DOHH2 (cell line): ENCODE data around the gene FBXL13.

Source experiments
- H3F3A ChIP-seq: fragments of 200-600 bp; sonication (generic), shearing (Covaris generic); 2 replicates; pipeline ENCODE4 v1.6.0; 2016; ENCODE audit warnings: antibody characterized with exemption, mild to moderate bottlenecking; ENCODE audit not compliant: control insufficient read depth, insufficient read depth
- H3K27ac ChIP-seq: fragments of 200-600 bp; sonication (generic); 2 replicates; pipeline ENCODE4 v1.5.1; 2014; ENCODE audit warnings: low read depth, mild to moderate bottlenecking, low read length, moderate library complexity
- H3K27me3 ChIP-seq: fragments of 200-600 bp; sonication (generic); 2 replicates; pipeline ENCODE4 v1.6.1; 2014; ENCODE audit warnings: mild to moderate bottlenecking, low read length, mixed read lengths; ENCODE audit not compliant: control insufficient read depth
- H3K36me3 ChIP-seq: fragments of 200-600 bp; sonication (generic); 2 replicates; pipeline ENCODE4 v1.6.1; 2014; ENCODE audit warnings: mild to moderate bottlenecking, low read length, moderate library complexity, mixed read lengths; ENCODE audit not compliant: control insufficient read depth
- H3K4me1 ChIP-seq: fragments of 200-600 bp; sonication (generic); 2 replicates; pipeline ENCODE4 v1.6.1; 2014; ENCODE audit warnings: mild to moderate bottlenecking, low read length, mixed read lengths; ENCODE audit not compliant: control insufficient read depth
- H3K4me2 ChIP-seq: fragments of 200-600 bp; sonication (generic); 2 replicates; pipeline ENCODE4 v1.6.0; 2014; ENCODE audit warnings: mild to moderate bottlenecking, low read length, moderate library complexity
- H3K4me3 ChIP-seq: fragments of 200-600 bp; sonication (generic); 2 replicates; pipeline ENCODE4 v1.5.1; 2014; ENCODE audit warnings: mild to moderate bottlenecking, low read length, mixed read lengths
- H3K79me2 ChIP-seq: fragments of 200-600 bp; sonication (generic); 2 replicates; pipeline ENCODE4 v1.6.1; 2014; ENCODE audit warnings: mild to moderate bottlenecking, low read length, mixed read lengths; ENCODE audit not compliant: control insufficient read depth
- H3K9me2 ChIP-seq: fragments of 200-600 bp; sonication (generic); replicated peaks from 2 replicates; pipeline ENCODE4 v1.6.1; 2014; ENCODE audit warnings: mild to moderate bottlenecking, low read length, mixed read lengths; ENCODE audit not compliant: control insufficient read depth
- H3K9me3 ChIP-seq: fragments of 200-600 bp; sonication (generic); 2 replicates; pipeline ENCODE4 v1.6.1; 2014; ENCODE audit warnings: antibody characterized with exemption, low read length, mixed read lengths; ENCODE audit not compliant: control insufficient read depth, insufficient read depth
- H4K20me1 ChIP-seq: fragments of 200-600 bp; sonication (generic); 2 replicates; pipeline ENCODE4 v1.6.0; 2014; ENCODE audit warnings: low read depth, mild to moderate bottlenecking, antibody characterized with exemption, low read length, moderate library complexity; ENCODE audit not compliant: control insufficient read depth, insufficient read depth
- CTCF ChIP-seq: fragments of 200-600 bp; sonication (generic); IDR thresholded peaks from one replicate; pipeline ENCODE4 v1.5.1; 2014; ENCODE audit warnings: antibody characterized with exemption, mild to moderate bottlenecking, low read depth, low read length; ENCODE audit not compliant: poor library complexity, severe bottlenecking
- EZH2phosphoT487 ChIP-seq: fragments of 200-600 bp; sonication (generic); IDR thresholded peaks from 2 replicates; pipeline ENCODE4 v1.6.1; 2017; ENCODE audit warnings: borderline replicate concordance, mild to moderate bottlenecking, antibody characterized with exemption, low read length, moderate library complexity, mixed read lengths

The FBXL13 gene

GRCh38 chr7:102927312-102927933 is 147.2 kb downstream of the FBXL13 start:
- no peaks in the 10 kb centered on the region for H3K9me2 ChIP-seq
- no peaks in the 10 kb centered on the region for H4K20me1 ChIP-seq
- H3F3A ChIP-seq, result no peaks in the 10 kb centered on the region
- no peaks in the 10 kb centered on the region for H3K27me3 ChIP-seq
- no peaks in the 10 kb centered on the region for H3K4me1 ChIP-seq
- TF ChIP-seq CTCF (no peak), EZH2phosphoT487 (no peak)
- H3K79me2 ChIP-seq, result no peaks in the 10 kb centered on the region
- no peaks in the 10 kb centered on the region for H3K9me3 ChIP-seq
- H3K4me3 ChIP-seq, result no peak overlapping the region
- H3K36me3 ChIP-seq, result no peaks in the 10 kb centered on the region
- H3K4me2 ChIP-seq, result no peak overlapping the region
- H3K27ac ChIP-seq, result no peak overlapping the region

- Histone ChIP-seq H3K36me3 (no peaks in the 10 kb centered on the region), H3K27me3 (no peaks in the 10 kb centered on the region), H3K9me2 (no peaks in the 10 kb centered on the region), H3K79me2 (no peaks in the 10 kb centered on the region), H3K4me2 (no peak overlapping the region), H3F3A (no peaks in the 10 kb centered on the region), H3K4me1 (no peaks in the 10 kb centered on the region), H3K9me3 (no peaks in the 10 kb centered on the region), H3K4me3 (no peak overlapping the region), H3K27ac (no peak overlapping the region), H4K20me1 (no peaks in the 10 kb centered on the region)
- no peak for TF ChIP-seq EZH2phosphoT487
- TF ChIP-seq CTCF, result no peak
Observed at GRCh38 chr7:102926783-102927140, 147.8 kb downstream of the FBXL13 start.

GRCh38 chr7:102925976-102926782 is 148.4 kb downstream of the FBXL13 start:
- no peaks in the 10 kb centered on the region for H3K27me3 ChIP-seq
- no peak overlapping the region for H3K27ac ChIP-seq
- H3K9me2 ChIP-seq, result no peaks in the 10 kb centered on the region
- H3K4me1 ChIP-seq, result no peaks in the 10 kb centered on the region
- H3F3A ChIP-seq, result no peaks in the 10 kb centered on the region
- no peaks in the 10 kb centered on the region for H3K79me2 ChIP-seq
- H3K36me3 ChIP-seq, result no peaks in the 10 kb centered on the region
- TF ChIP-seq CTCF (no peak), EZH2phosphoT487 (no peak)
- H4K20me1 ChIP-seq, result no peaks in the 10 kb centered on the region
- H3K9me3 ChIP-seq, result no peaks in the 10 kb centered on the region
- no peak overlapping the region for H3K4me3 ChIP-seq
- no peak overlapping the region for H3K4me2 ChIP-seq
